CD4-positive, alpha-beta T cell (primary cell): ENCODE data around the gene AGER. TPM values are rescaled to one million over a fixed set of nuclear protein-coding genes. Genes with fewer than 3 reads are reported as not detected.
"Not testable (repeated sequence)": the region's sequence is repeated elsewhere in the genome, so short reads cannot be mapped to it uniquely, and the experiment has no call there.

ENCODE experiments used
- ATAC-seq: fragments of 200-7000 bp; cut with Tn5 transposase; one replicate; pipeline ENCODE4 v1.10.0; 2022; ENCODE audit warnings: mild to moderate bottlenecking; ENCODE audit not compliant: poor library complexity
- CTCF ChIA-PET: fragments of 350-600 bp; sonication (Branson Sonifier 250); formaldehyde crosslinking; loops from one replicate; lab custom pipeline; 2021; ENCODE audit warnings: antibody characterized with exemption, inconsistent platforms; lab: Charles Lee
- POLR2A ChIA-PET: fragments of 350-600 bp; sonication (Branson Sonifier 250); formaldehyde crosslinking; loops from one replicate; lab custom pipeline; 2021; ENCODE audit warnings: antibody characterized with exemption, inconsistent platforms; lab: Charles Lee
- DNase-seq, 14 experiments: peaks; one replicate each; pipeline ENCODE4 v3.0.0-alpha.2; 2013 to 2020; ENCODE audit warnings: mixed read lengths in 2 of 14
- H3K27ac ChIP-seq, 2 donors: one replicate each; pipeline versions ENCODE4 v1.5.1 to v1.7.0; 2013; ENCODE audit warnings: low read length in 2 of 2, low read depth in 1 of 2, mild to moderate bottlenecking in 1 of 2
- H3K27me3 ChIP-seq, 2 experiments: 1 replicate in 1 of 2; 2 replicates in 1 of 2; pipeline versions ENCODE4 v1.6.1 to v1.7.0; 2013; ENCODE audit warnings: low read length in 2 of 2, control low read depth in 1 of 2, mild to moderate bottlenecking in 1 of 2, moderate library complexity in 1 of 2; ENCODE audit not compliant: insufficient read depth in 2 of 2, control insufficient read depth in 1 of 2
- H3K36me3 ChIP-seq: one replicate; pipeline ENCODE4 v1.6.1; 2013; ENCODE audit warnings: low read length, control low read depth; ENCODE audit not compliant: insufficient read depth
- H3K4me1 ChIP-seq: one replicate; pipeline ENCODE4 v1.6.1; 2013; ENCODE audit warnings: low read length, control low read depth; ENCODE audit not compliant: insufficient read depth
- H3K4me3 ChIP-seq: one replicate; pipeline ENCODE4 v1.5.1; 2013; ENCODE audit warnings: mild to moderate bottlenecking, low read length, moderate library complexity
- H3K9me3 ChIP-seq, 2 experiments: 1 replicate in 1 of 2; 2 replicates in 1 of 2; pipeline versions ENCODE4 v1.6.1 to v1.7.0; 2013; ENCODE audit warnings: low read length in 2 of 2, mild to moderate bottlenecking in 2 of 2, control low read depth in 1 of 2, moderate library complexity in 1 of 2; ENCODE audit not compliant: control insufficient read depth in 1 of 2, insufficient read depth in 1 of 2
- H3K27ac Mint-ChIP-seq: one replicate; pipeline ENCODE4 v1.8.0; 2020; ENCODE audit warnings: mixed read lengths
- H3K27me3 Mint-ChIP-seq: one replicate; pipeline ENCODE4 v1.8.0; 2021; ENCODE audit warnings: mixed read lengths
- H3K36me3 Mint-ChIP-seq: one replicate; pipeline ENCODE4 v1.8.0; 2021; ENCODE audit warnings: low read depth, mixed read lengths
- H3K4me1 Mint-ChIP-seq: one replicate; pipeline ENCODE4 v1.8.0; 2021; ENCODE audit warnings: low read depth, mixed read lengths
- H3K4me3 Mint-ChIP-seq: one replicate; pipeline ENCODE4 v1.8.0; 2020; ENCODE audit warnings: mild to moderate bottlenecking, mixed read lengths
- H3K9me3 Mint-ChIP-seq: one replicate; pipeline ENCODE4 v1.8.0; 2020; ENCODE audit warnings: mixed read lengths
- CTCF ChIP-seq: fragments of 200-600 bp; IDR thresholded peaks from one replicate; pipeline ENCODE4 v1.8.0; 2022; ENCODE audit warnings: antibody characterized with exemption, mild to moderate bottlenecking
- intact Hi-C, 2 experiments: fragments of 100-400 bp; cut with DNase I in 1 of 2; cut with micrococcal nuclease in 1 of 2; formaldehyde crosslinking; loops; one replicate each; pipeline versions ENCODE4 v1.15.1 to v1.9.0; 2023 to 2025; cut with DNase I, micrococcal nuclease
- total RNA-seq, 174 experiments: library from RNA in 2 of 174; stranded (reverse) in 2 of 174; gene quantifications; one replicate each; pipeline ENCODE4 v1.2.3 and lab custom pipeline; 2021 to 2026

The AGER gene
- total RNA-seq, 2 experiments from 2014 or later, result 23.5 to 27.0 TPM

- ChIA-PET POLR2A (interaction anchor here (0.6 to 12.1 kb wide), 23 partner anchors 9 to 1580 kb away, joined by 3 to 242 read pairs (median 4); partner anchors contain the start of genes AGPAT1, ATF6B, DXO and FKBPL), CTCF (interaction anchor here (0.6 to 1.8 kb wide), 10 partner anchors 13 to 76 kb away, joined by 3 to 14 read pairs (median 5); partner anchors contain the start of genes AGPAT1, FKBPL, PRRT1 and RNF5)
- peak overlapping the region; percentile 100 for H3K4me3 ChIP-seq
- no peaks in the 10 kb centered on the region for H3K27me3 ChIP-seq
- DNase-seq (peak in 4 of 14 experiments; percentile 41 to 73 (median 60)), ATAC-seq (peak; percentile 4)
- Mint-ChIP-seq H3K4me3 (peak overlapping the region; percentile 99), H3K4me1 (peaks cover 48% of the 10 kb centered on the region), H3K36me3 (peaks cover 36% of the 10 kb centered on the region), H3K27me3 (no peaks in the 10 kb centered on the region), H3K9me3 (no peaks in the 10 kb centered on the region), H3K27ac (peak overlapping the region; percentile 96)
- intact Hi-C loops, result loop anchor here (1.0 to 10.0 kb wide), 12 partner anchors 17 to 1980 kb away; partner anchors contain the start of genes AGPAT1 (in 1 of the 2), BRD2 (in 1 of the 2), C6orf47 (in 1 of the 2) and CSNK2B (in 1 of the 2)
- peaks cover 52% of the 10 kb centered on the region for H3K4me1 ChIP-seq
- no peaks in the 10 kb centered on the region for H3K9me3 ChIP-seq
- TF ChIP-seq CTCF, result peak; percentile 44
- H3K27ac ChIP-seq, result peak overlapping the region; percentile 58 to 87
- H3K36me3 ChIP-seq, result peaks cover 9% of the 10 kb centered on the region
These were observed 11.0 kb upstream of the AGER start for GRCh38 chr6:32194825-32195651.

DNA sequence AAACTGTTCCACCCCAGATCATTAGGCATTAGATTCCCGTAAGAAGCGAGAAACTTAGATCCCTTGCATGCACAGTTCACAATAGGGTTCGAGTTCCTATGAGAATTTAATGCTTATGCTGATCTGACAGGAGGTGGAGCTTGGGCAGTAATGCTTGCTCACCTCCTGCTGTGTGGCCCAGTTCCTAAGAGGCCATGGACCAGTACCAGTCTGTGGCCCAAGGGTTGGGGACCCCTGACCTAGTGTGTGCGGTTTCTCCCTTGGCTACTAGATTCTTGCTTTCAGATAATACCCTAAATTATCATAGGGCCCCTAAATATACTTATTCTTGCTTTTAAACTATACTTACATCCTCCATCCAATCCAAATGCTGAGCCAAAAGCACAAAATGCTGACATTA lies 10.3 kb upstream of the AGER start:
- ChIA-PET POLR2A (interaction anchor here (1.5 to 12.1 kb wide), 3 partner anchors 15 to 1077 kb away, joined by 7 to 242 read pairs (median 8); partner anchors contain the start of genes AGPAT1, FKBPL, RNF5 and RPS18), CTCF (interaction anchor here (1.5 to 1.8 kb wide), 2 partner anchors 17 to 40 kb away, joined by 8 to 14 read pairs; partner anchors contain the start of genes AGPAT1 and RNF5)
- H3K4me3 ChIP-seq, result no peak overlapping the region
- peak overlapping the region; percentile 58 to 87 for H3K27ac ChIP-seq
- peaks cover 54% of the 10 kb centered on the region for H3K4me1 ChIP-seq
- DNase-seq (peak in 1 of 14 experiments; percentile 31), ATAC-seq (no peak)
- intact Hi-C loops, result loop anchor here (2.0 to 10.0 kb wide), 6 partner anchors 47 to 1980 kb away; partner anchors contain the start of genes C6orf47 (in 1 of the 2), CSNK2B (in 1 of the 2), EHMT2 (in 1 of the 2) and GPANK1 (in 1 of the 2)
- peak overlapping the region; percentile 96 for H3K27ac Mint-ChIP-seq
- no peaks in the 10 kb centered on the region for H3K9me3 ChIP-seq
- peaks cover 39% of the 10 kb centered on the region for H3K36me3 Mint-ChIP-seq
- peaks cover 48% of the 10 kb centered on the region for H3K4me1 Mint-ChIP-seq
- H3K36me3 ChIP-seq, result peaks cover 9% of the 10 kb centered on the region
- H3K27me3 ChIP-seq, result no peaks in the 10 kb centered on the region
- H3K27me3 Mint-ChIP-seq, result no peaks in the 10 kb centered on the region
- no peak for TF ChIP-seq CTCF
- peak overlapping the region; percentile 99 for H3K4me3 Mint-ChIP-seq
- no peaks in the 10 kb centered on the region for H3K9me3 Mint-ChIP-seq

GRCh38 chr6:32193096-32193495 lies 9.0 kb upstream of the AGER start:
- H3K27me3 Mint-ChIP-seq, ATAC-seq, DNase-seq, CTCF ChIA-PET, H3K9me3 ChIP-seq, H3K27me3 ChIP-seq, H3K9me3 Mint-ChIP-seq: not testable (repeated sequence)
- POLR2A ChIA-PET, result interaction anchor here (0.9 to 12.1 kb wide), 12 partner anchors 12 to 1577 kb away, joined by 3 to 242 read pairs (median 5); partner anchors contain the start of genes AGPAT1, ATF6B, DXO and FKBPL
- peak overlapping the region; percentile 99 for H3K4me3 Mint-ChIP-seq
- Histone ChIP-seq H3K4me3 (peak overlapping the region; percentile 96), H3K4me1 (peaks cover 67% of the 10 kb centered on the region), H3K36me3 (peaks cover 17% of the 10 kb centered on the region), H3K27ac (peak overlapping the region; percentile 81 to 93)
- H3K36me3 Mint-ChIP-seq, result peaks cover 52% of the 10 kb centered on the region
- intact Hi-C loops, result loop anchor here (2.0 to 10.0 kb wide), 5 partner anchors 46 to 1978 kb away; partner anchors contain the start of genes C6orf47 (in 1 of the 2), CSNK2B (in 1 of the 2), EHMT2 (in 1 of the 2) and GPANK1 (in 1 of the 2)
- peak overlapping the region; percentile 96 for H3K27ac Mint-ChIP-seq
- H3K4me1 Mint-ChIP-seq, result peaks cover 60% of the 10 kb centered on the region
